WTC11 (cell line): ENCODE results near the gene ARHGAP25. TPM values are rescaled to one million over a fixed set of nuclear protein-coding genes. Genes with fewer than 3 reads are reported as not detected.

ENCODE experiments used
- ATAC-seq: fragments of 200-7000 bp; cut with Tn5 transposase; 2 replicates; pipeline ENCODE4 v1.10.0; 2021; ENCODE audit warnings: mild to moderate bottlenecking, moderate library complexity
- CTCF ChIA-PET: fragments of 300-600 bp; sonication (Branson Sonifier 250); formaldehyde crosslinking; loops from one replicate; lab custom pipeline; 2021; ENCODE audit warnings: antibody characterized with exemption; lab: Charles Lee
- POLR2A ChIA-PET: fragments of 350-600 bp; sonication (Branson Sonifier 250); formaldehyde crosslinking; loops from one replicate; lab custom pipeline; 2021; ENCODE audit warnings: antibody characterized with exemption; lab: Charles Lee
- DNase-seq: peaks from one replicate; pipeline ENCODE4 v3.0.0; 2021; ENCODE audit warnings: low spot score
- H3K27ac Mint-ChIP-seq: 2 replicates; pipeline ENCODE4 v1.8.0; 2021; ENCODE audit warnings: mixed read lengths
- H3K27me3 Mint-ChIP-seq: 2 replicates; pipeline ENCODE4 v1.8.0; 2021; ENCODE audit warnings: low read depth, mild to moderate bottlenecking, moderate library complexity, mixed read lengths
- H3K36me3 Mint-ChIP-seq: 2 replicates; pipeline ENCODE4 v1.8.0; 2021; ENCODE audit warnings: mixed read lengths
- H3K4me1 Mint-ChIP-seq: 2 replicates; pipeline ENCODE4 v1.8.0; 2022; ENCODE audit warnings: mixed read lengths
- H3K4me3 Mint-ChIP-seq: 2 replicates; pipeline ENCODE4 v1.8.0; 2021; ENCODE audit warnings: mild to moderate bottlenecking, moderate library complexity, mixed read lengths
- H3K9me3 Mint-ChIP-seq: 2 replicates; pipeline ENCODE4 v1.8.0; 2021; ENCODE audit warnings: mixed read lengths
- ATF2 ChIP-seq: sonication (generic); formaldehyde crosslinking; IDR thresholded peaks from 2 replicates; pipeline ENCODE4 v1.8.1; 2022; ENCODE audit warnings: low read depth, missing genetic modification reagents, borderline replicate concordance
- ATF3 ChIP-seq: sonication (generic); formaldehyde crosslinking; conservative IDR thresholded peaks from 2 replicates; pipeline ENCODE4 v1.8.1; 2022; ENCODE audit warnings: mild to moderate bottlenecking, missing genetic modification reagents
- FOXK1 ChIP-seq: sonication (generic); formaldehyde crosslinking; IDR thresholded peaks from 2 replicates; pipeline ENCODE4 v1.8.0; 2022; ENCODE audit warnings: mild to moderate bottlenecking, moderate library complexity, missing genetic modification reagents
- FOXP4 ChIP-seq: sonication (generic); formaldehyde crosslinking; IDR thresholded peaks from 2 replicates; pipeline ENCODE4 v1.8.0; 2022; ENCODE audit warnings: mild to moderate bottlenecking, missing genetic modification reagents
- GRHL2 ChIP-seq: fragments of 250-450 bp; sonication (Bioruptor Pico); IDR thresholded peaks from 2 replicates; pipeline ENCODE4 v1.8.0; 2022; ENCODE audit warnings: mild to moderate bottlenecking, moderate library complexity; ENCODE audit not compliant: insufficient replicate concordance, severe bottlenecking
- GTF2I ChIP-seq: fragments of 250-450 bp; sonication (Bioruptor Pico); conservative IDR thresholded peaks from 2 replicates; pipeline ENCODE4 v1.4.0; 2021; ENCODE audit warnings: mild to moderate bottlenecking
- MAX ChIP-seq: sonication (generic); formaldehyde crosslinking; IDR thresholded peaks from 2 replicates; pipeline ENCODE4 v1.8.0; 2022; ENCODE audit warnings: mild to moderate bottlenecking, missing genetic modification reagents
- MYBL2 ChIP-seq: sonication (generic); formaldehyde crosslinking; IDR thresholded peaks from 2 replicates; pipeline ENCODE4 v1.8.1; 2023; ENCODE audit warnings: mild to moderate bottlenecking, moderate library complexity, missing genetic modification reagents
- NR2C2 ChIP-seq: sonication (generic); formaldehyde crosslinking; IDR thresholded peaks from 2 replicates; pipeline ENCODE4 v1.8.0; 2022; ENCODE audit warnings: mild to moderate bottlenecking, missing genetic modification reagents
- SMAD4 ChIP-seq: sonication (generic); formaldehyde crosslinking; IDR thresholded peaks from 2 replicates; pipeline ENCODE4 v1.8.0; 2022; ENCODE audit warnings: mild to moderate bottlenecking, missing genetic modification reagents
- TEAD1 ChIP-seq: sonication (generic); formaldehyde crosslinking; IDR thresholded peaks from 2 replicates; pipeline ENCODE4 v1.8.0; 2022; ENCODE audit warnings: mild to moderate bottlenecking, missing genetic modification reagents
- ZBTB21 ChIP-seq: sonication (generic); formaldehyde crosslinking; IDR thresholded peaks from 2 replicates; pipeline ENCODE4 v1.8.1; 2023; ENCODE audit warnings: mild to moderate bottlenecking, missing genetic modification reagents, borderline replicate concordance
- ZNF317 ChIP-seq: sonication (generic); formaldehyde crosslinking; IDR thresholded peaks from 2 replicates; pipeline ENCODE4 v1.8.1; 2023; ENCODE audit warnings: low read depth, mild to moderate bottlenecking, moderate library complexity, missing genetic modification reagents, borderline replicate concordance
- ZNF423 ChIP-seq: fragments of 250-450 bp; sonication (Bioruptor Pico); IDR thresholded peaks from 2 replicates; pipeline ENCODE4 v2.1.2; 2022; ENCODE audit warnings: mild to moderate bottlenecking, moderate library complexity
- total RNA-seq: library from RNA; stranded (reverse); gene quantifications from 3 replicates; pipeline ENCODE4 v1.2.3, GENCODE V29; 2021
- TF ChIP-seq, protein P1 (sequence below): sonication (generic); formaldehyde crosslinking; IDR thresholded peaks from 2 replicates; pipeline ENCODE4 v1.8.1; 2022; ENCODE audit warnings: missing genetic modification reagents, borderline replicate concordance
- TF ChIP-seq, protein P2 (sequence below): fragments of 200-600 bp; IDR thresholded peaks from 2 replicates; pipeline ENCODE4 v1.8.0; 2022; ENCODE audit warnings: antibody characterized with exemption
- TF ChIP-seq, protein P3 (sequence below): sonication (generic); formaldehyde crosslinking; IDR thresholded peaks from 2 replicates; pipeline ENCODE4 v1.8.1; 2023; ENCODE audit warnings: mild to moderate bottlenecking, missing genetic modification reagents

Gene ARHGAP25
- total RNA-seq, 1 experiment from 2014 or later, result 2.9 TPM

DNA sequence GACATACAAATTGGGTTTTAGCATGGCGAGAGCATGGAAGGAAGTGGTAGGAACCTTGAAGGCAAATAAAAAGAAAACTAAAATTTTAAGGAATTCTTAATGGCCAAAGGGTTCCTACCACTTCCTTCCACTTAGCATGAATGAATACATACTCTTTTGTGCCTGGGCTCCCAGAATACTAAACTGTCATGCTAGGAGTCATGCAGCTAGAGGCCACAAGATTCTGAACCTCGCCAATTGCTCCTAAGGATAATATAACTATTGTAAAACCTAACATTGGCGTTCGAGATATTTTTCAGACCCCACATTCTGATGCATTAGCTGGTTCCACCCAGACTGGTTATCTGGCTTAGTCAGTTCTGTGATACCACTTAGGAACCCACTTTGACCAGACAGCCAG, 38.6 kb upstream of the ARHGAP25 start (continued):
- TF ChIP-seq FOXP4 (CRISPR knock-in tag) (no peak), ZNF317 (CRISPR knock-in tag) (no peak), SMAD4 (no peak), ATF3 (CRISPR knock-in tag) (no peak), NR2C2 (no peak), MAX (no peak), TEAD1 (CRISPR knock-in tag) (no peak), ZBTB21 (CRISPR knock-in tag) (no peak), FOXK1 (no peak)
- TF ChIP-seq, protein P1, sequence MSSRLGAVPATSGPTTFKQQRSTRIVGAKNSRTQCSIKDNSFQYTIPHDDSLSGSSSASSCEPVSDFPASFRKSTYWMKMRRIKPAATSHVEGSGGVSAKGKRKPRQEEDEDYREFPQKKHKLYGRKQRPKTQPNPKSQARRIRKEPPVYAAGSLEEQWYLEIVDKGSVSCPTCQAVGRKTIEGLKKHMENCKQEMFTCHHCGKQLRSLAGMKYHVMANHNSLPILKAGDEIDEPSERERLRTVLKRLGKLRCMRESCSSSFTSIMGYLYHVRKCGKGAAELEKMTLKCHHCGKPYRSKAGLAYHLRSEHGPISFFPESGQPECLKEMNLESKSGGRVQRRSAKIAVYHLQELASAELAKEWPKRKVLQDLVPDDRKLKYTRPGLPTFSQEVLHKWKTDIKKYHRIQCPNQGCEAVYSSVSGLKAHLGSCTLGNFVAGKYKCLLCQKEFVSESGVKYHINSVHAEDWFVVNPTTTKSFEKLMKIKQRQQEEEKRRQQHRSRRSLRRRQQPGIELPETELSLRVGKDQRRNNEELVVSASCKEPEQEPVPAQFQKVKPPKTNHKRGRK (CRISPR knock-in tag), result no peak
- TF ChIP-seq, protein P2, sequence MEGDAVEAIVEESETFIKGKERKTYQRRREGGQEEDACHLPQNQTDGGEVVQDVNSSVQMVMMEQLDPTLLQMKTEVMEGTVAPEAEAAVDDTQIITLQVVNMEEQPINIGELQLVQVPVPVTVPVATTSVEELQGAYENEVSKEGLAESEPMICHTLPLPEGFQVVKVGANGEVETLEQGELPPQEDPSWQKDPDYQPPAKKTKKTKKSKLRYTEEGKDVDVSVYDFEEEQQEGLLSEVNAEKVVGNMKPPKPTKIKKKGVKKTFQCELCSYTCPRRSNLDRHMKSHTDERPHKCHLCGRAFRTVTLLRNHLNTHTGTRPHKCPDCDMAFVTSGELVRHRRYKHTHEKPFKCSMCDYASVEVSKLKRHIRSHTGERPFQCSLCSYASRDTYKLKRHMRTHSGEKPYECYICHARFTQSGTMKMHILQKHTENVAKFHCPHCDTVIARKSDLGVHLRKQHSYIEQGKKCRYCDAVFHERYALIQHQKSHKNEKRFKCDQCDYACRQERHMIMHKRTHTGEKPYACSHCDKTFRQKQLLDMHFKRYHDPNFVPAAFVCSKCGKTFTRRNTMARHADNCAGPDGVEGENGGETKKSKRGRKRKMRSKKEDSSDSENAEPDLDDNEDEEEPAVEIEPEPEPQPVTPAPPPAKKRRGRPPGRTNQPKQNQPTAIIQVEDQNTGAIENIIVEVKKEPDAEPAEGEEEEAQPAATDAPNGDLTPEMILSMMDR, result no peak
- TF ChIP-seq, all 79 proteins: peak for 0

DNA sequence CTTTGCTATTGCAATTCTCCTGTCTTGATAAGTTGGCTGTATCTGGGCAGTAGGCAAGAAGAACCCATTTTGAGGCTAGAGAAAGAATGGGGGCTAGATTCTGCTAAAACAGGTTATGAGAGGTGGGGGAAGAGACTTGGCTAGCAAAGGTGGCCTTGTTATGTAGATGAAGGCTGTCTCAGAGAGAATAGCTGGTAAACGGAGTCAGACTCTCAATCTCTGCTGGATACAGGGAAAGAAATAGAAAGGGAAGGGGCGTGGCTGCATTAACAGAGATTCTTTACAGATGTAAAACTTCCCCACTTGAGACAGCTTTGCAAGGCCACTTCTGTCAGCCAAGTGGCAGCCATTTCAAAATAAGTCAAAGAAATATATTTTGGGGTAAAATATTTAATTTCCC, 38.1 kb upstream of the ARHGAP25 start:
- CTCF ChIA-PET, result interaction anchor here (3.0 kb wide), 1 partner anchor 13 kb away, joined by 15 read pairs; no protein-coding TSS in a partner anchor
- H3K9me3 Mint-ChIP-seq, result peaks cover 66% of the 10 kb centered on the region
- no peak for DNase-seq
- H3K4me3 Mint-ChIP-seq, result no peak overlapping the region
- peaks cover 36% of the 10 kb centered on the region for H3K4me1 Mint-ChIP-seq
- peaks cover 66% of the 10 kb centered on the region for H3K36me3 Mint-ChIP-seq
- peak; percentile 92 for ATAC-seq
- POLR2A ChIA-PET, result no interaction called here
- no peak for TF ChIP-seq ATF2 (CRISPR knock-in tag)
- 0 out of 2 replicates have a peak, but pooled peaks have one; percentile 29 for TF ChIP-seq ZNF423 (CRISPR knock-in tag)
- no peaks in the 10 kb centered on the region for H3K27me3 Mint-ChIP-seq
- peak overlapping the region; percentile 76; the same call in 1 of the 2 replicates for H3K27ac Mint-ChIP-seq

DNA sequence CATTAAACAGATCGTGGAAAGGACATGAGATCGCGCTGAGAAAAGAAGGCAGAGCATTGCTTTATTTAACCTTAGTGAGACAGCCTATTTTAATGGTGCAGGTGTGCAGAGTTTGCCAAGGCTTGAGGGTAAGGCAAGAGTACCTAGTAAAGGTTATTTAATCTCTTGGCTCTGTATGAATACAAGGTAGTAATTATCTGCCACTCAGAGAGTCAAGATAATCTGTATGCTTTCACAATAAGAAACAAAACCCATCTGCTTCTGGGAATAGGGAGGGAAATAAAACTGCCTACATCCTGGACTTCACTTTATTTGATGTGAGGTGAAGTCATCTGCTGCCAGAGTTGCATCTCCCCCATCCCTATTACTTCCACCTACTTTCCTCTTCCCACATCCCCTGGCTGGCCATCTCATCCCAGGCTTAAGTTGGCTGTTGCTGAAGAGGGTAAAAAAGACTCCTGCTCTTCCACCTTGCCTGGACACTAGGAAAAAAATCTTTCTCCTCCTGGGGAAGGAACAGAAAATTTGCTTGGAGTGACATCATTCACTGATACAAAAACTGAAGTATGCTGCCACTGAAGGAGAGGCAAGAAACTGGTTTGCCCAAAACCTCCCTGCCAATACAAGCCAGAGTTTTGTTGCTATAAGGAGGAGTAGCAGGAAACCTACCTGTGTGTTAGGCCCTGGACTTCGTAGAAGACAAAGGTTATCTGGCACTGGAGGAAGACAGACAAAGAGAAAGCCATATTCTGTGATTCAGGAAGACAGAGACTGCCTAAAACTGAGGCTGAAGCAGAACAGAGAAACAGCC, 35.8 kb upstream of the ARHGAP25 start:
- ChIA-PET CTCF (interaction anchor here (1.7 kb wide), 1 partner anchor 10 kb away, joined by 9 read pairs; no protein-coding TSS in a partner anchor), POLR2A (no interaction called here)
- Mint-ChIP-seq H3K9me3 (peaks cover 56% of the 10 kb centered on the region), H3K4me3 (no peak overlapping the region), H3K27ac (no peak overlapping the region; the same call in 1 of the 2 replicates), H3K4me1 (peaks cover 35% of the 10 kb centered on the region), H3K27me3 (no peaks in the 10 kb centered on the region), H3K36me3 (peaks cover 54% of the 10 kb centered on the region)
- DNase-seq, result no peak
- TF ChIP-seq, protein P3, sequence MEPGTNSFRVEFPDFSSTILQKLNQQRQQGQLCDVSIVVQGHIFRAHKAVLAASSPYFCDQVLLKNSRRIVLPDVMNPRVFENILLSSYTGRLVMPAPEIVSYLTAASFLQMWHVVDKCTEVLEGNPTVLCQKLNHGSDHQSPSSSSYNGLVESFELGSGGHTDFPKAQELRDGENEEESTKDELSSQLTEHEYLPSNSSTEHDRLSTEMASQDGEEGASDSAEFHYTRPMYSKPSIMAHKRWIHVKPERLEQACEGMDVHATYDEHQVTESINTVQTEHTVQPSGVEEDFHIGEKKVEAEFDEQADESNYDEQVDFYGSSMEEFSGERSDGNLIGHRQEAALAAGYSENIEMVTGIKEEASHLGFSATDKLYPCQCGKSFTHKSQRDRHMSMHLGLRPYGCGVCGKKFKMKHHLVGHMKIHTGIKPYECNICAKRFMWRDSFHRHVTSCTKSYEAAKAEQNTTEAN (CRISPR knock-in tag), result no peak
- TF ChIP-seq GRHL2 (CRISPR knock-in tag) (no peak), MYBL2 (no peak), SMAD4 (no peak), GTF2I (CRISPR knock-in tag) (no peak), ATF2 (CRISPR knock-in tag) (no peak)
- ATAC-seq, result no peak
